Chondrocyte (in vitro differentiated cells): ENCODE results near the gene LDB3. TPM values are rescaled to one million over a fixed set of nuclear protein-coding genes. Genes with fewer than 3 reads are reported as not detected.

Source experiments
- DNase-seq: peaks from one replicate; pipeline ENCODE4 v3.0.0; 2021; ENCODE audit warnings: mixed read lengths, low spot score
- H3K27ac Mint-ChIP-seq: one replicate; pipeline ENCODE4 v1.8.0; 2021; ENCODE audit warnings: mild to moderate bottlenecking, moderate library complexity, mixed read lengths; ENCODE audit not compliant: unreplicated experiment
- H3K27me3 Mint-ChIP-seq: 2 replicates; pipeline ENCODE4 v1.8.0; 2021; ENCODE audit warnings: low read depth, mixed read lengths
- H3K36me3 Mint-ChIP-seq: 2 replicates; pipeline ENCODE4 v1.8.0; 2021; ENCODE audit warnings: low read depth, mixed read lengths
- H3K4me1 Mint-ChIP-seq: 2 replicates; pipeline ENCODE4 v1.8.0; 2021; ENCODE audit warnings: low read depth, mild to moderate bottlenecking, mixed read lengths
- H3K4me3 Mint-ChIP-seq: one replicate; pipeline ENCODE4 v1.8.0; 2021; ENCODE audit warnings: mild to moderate bottlenecking, moderate library complexity, mixed read lengths; ENCODE audit not compliant: unreplicated experiment
- H3K9me3 Mint-ChIP-seq: 2 replicates; pipeline ENCODE4 v1.8.0; 2021; ENCODE audit warnings: low read depth, mixed read lengths
- total RNA-seq: library from RNA; stranded (reverse); gene quantifications from 3 replicates; pipeline ENCODE4 v1.2.1, GENCODE V29; 2021
- TF ChIP-seq, protein P1 (sequence below): fragments of 200-600 bp; sonication (generic); IDR thresholded peaks from 2 replicates; pipeline ENCODE4 v1.5.0; 2021; ENCODE audit warnings: antibody characterized with exemption, mild to moderate bottlenecking, moderate library complexity

LDB3 gene
- total RNA-seq, 1 donor from 2014 or later: 21.5 TPM

GRCh38 chr10:86655596-86655995 is 12.7 kb upstream of the LDB3 start:
- no peaks in the 10 kb centered on the region for H3K27me3 Mint-ChIP-seq
- TF ChIP-seq, protein P1, sequence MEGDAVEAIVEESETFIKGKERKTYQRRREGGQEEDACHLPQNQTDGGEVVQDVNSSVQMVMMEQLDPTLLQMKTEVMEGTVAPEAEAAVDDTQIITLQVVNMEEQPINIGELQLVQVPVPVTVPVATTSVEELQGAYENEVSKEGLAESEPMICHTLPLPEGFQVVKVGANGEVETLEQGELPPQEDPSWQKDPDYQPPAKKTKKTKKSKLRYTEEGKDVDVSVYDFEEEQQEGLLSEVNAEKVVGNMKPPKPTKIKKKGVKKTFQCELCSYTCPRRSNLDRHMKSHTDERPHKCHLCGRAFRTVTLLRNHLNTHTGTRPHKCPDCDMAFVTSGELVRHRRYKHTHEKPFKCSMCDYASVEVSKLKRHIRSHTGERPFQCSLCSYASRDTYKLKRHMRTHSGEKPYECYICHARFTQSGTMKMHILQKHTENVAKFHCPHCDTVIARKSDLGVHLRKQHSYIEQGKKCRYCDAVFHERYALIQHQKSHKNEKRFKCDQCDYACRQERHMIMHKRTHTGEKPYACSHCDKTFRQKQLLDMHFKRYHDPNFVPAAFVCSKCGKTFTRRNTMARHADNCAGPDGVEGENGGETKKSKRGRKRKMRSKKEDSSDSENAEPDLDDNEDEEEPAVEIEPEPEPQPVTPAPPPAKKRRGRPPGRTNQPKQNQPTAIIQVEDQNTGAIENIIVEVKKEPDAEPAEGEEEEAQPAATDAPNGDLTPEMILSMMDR: no peak
- no peak overlapping the region for H3K27ac Mint-ChIP-seq
- no peak overlapping the region for H3K4me3 Mint-ChIP-seq
- H3K9me3 Mint-ChIP-seq: no peaks in the 10 kb centered on the region
- H3K36me3 Mint-ChIP-seq: no peaks in the 10 kb centered on the region
- peak; percentile 24 for DNase-seq
- H3K4me1 Mint-ChIP-seq: peaks cover 14% of the 10 kb centered on the region

GRCh38 chr10:86657011-86657395 is 11.3 kb upstream of the LDB3 start:
- H3K27me3 Mint-ChIP-seq: no peaks in the 10 kb centered on the region
- no peaks in the 10 kb centered on the region for H3K36me3 Mint-ChIP-seq
- TF ChIP-seq, protein P1: no peak
- DNase-seq: peak; percentile 43
- H3K4me3 Mint-ChIP-seq: no peak overlapping the region
- peaks cover 13% of the 10 kb centered on the region for H3K4me1 Mint-ChIP-seq
- H3K9me3 Mint-ChIP-seq: no peaks in the 10 kb centered on the region
- no peak overlapping the region for H3K27ac Mint-ChIP-seq

DNA sequence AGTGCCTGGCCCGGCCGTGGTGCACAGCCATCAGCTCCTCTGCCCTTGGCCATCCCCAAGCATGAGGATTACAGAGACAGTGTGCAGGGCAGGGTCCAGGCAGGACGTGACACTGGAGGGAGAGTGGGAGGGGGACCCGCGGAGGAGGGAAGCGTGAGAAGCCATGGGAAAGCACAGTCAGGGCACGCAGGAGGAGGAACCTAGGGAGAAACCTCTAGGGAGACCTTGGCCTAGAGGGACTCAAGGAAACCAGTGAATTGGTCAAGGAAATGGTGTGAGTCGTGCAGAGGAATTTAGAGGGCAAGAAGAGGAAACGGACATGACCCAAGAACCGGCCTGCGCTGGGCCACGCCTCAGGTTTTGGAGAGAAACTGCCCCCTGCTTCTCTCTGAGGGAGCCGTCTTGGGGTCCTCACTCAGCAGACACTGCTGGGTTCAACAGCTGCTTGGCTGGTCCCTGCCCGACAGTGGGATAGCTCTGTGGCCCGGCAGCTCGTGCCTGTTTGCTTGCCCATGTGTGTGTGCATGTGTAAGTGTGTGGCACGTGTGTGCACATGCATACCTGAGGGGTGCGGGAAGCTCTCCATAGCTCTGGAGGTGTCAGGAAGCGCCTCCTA is 10.8 kb upstream of the LDB3 start:
- Mint-ChIP-seq H3K9me3 (no peaks in the 10 kb centered on the region), H3K4me3 (no peak overlapping the region), H3K27me3 (no peaks in the 10 kb centered on the region), H3K4me1 (peaks cover 10% of the 10 kb centered on the region), H3K27ac (no peak overlapping the region), H3K36me3 (no peaks in the 10 kb centered on the region)
- peak; percentile 79 for DNase-seq
- TF ChIP-seq, protein P1: no peak

DNA sequence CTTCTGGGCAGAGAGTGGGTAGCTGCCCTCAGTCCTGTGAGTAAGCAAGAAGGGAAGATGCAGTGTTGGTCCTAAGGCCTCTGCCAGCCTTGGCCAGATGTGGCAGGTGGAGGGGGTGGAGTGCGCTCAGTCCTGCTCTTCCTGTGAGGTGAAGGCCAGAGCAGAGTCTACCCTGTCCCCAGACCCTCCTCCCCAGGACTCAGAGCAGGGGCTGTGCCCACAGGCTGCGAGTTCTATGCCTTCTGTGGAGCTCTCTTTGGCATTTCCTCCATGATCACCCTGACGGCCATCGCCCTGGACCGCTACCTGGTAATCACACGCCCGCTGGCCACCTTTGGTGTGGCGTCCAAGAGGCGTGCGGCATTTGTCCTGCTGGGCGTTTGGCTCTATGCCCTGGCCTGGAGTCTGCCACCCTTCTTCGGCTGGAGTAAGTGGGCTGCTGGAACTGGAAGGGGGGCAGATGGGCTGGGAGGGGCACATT is 10.0 kb upstream of the LDB3 start:
- H3K4me3 Mint-ChIP-seq: no peak overlapping the region
- no peaks in the 10 kb centered on the region for H3K36me3 Mint-ChIP-seq
- peak; percentile 74 for DNase-seq
- peaks cover 6% of the 10 kb centered on the region for H3K4me1 Mint-ChIP-seq
- no peaks in the 10 kb centered on the region for H3K27me3 Mint-ChIP-seq
- TF ChIP-seq, protein P1: no peak
- no peak overlapping the region for H3K27ac Mint-ChIP-seq
- no peaks in the 10 kb centered on the region for H3K9me3 Mint-ChIP-seq

DNA sequence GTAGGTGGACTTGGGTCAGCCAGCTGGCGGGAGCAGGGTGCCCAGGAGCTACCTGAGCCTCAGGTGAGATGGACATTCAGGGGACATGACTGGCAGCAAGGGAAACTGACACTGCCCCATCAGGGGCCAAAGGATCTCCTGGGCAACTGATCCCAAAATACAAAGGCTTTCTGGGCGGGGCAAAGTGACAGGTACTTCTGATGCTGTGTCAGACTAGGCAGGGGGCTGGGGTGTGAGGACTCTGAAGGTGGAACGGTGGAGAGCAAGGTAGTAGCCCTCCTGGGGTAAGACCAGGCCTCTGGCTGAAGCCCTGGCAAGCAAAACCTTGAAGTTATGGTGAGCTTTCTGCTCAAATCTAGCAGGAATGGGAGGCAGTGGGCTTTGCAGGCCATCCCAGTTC is 9.6 kb upstream of the LDB3 start:
- H3K27me3 Mint-ChIP-seq: no peaks in the 10 kb centered on the region
- H3K9me3 Mint-ChIP-seq: no peaks in the 10 kb centered on the region
- TF ChIP-seq, protein P1: no peak
- H3K4me1 Mint-ChIP-seq: peaks cover 6% of the 10 kb centered on the region
- H3K27ac Mint-ChIP-seq: no peak overlapping the region
- no peak overlapping the region for H3K4me3 Mint-ChIP-seq
- no peaks in the 10 kb centered on the region for H3K36me3 Mint-ChIP-seq
- no peak for DNase-seq
